Skeletal muscle satellite cell (primary cell): Measurements from ENCODE around the gene PTPA.

Experiments
- H3K27me3 ChIP-seq: 2 replicates; pipeline ENCODE4 v1.7.0; 2013; ENCODE audit warnings: low read length; ENCODE audit not compliant: control insufficient read depth, insufficient read depth
- H3K36me3 ChIP-seq: 2 replicates; pipeline ENCODE4 v1.7.0; 2013; ENCODE audit warnings: mild to moderate bottlenecking, control low read depth, low read length; ENCODE audit not compliant: insufficient read depth
- H3K4me1 ChIP-seq: 2 replicates; pipeline ENCODE4 v1.7.0; 2013; ENCODE audit warnings: low read length; ENCODE audit not compliant: control insufficient read depth, insufficient read depth
- H3K4me2 ChIP-seq: 2 replicates; pipeline ENCODE4 v1.7.0; 2013; ENCODE audit warnings: mild to moderate bottlenecking, low read length
- H3K4me3 ChIP-seq: 2 replicates; pipeline ENCODE4 v1.7.0; 2013; ENCODE audit warnings: low read length
- H3K9ac ChIP-seq: 2 replicates; pipeline ENCODE4 v1.7.0; 2013; ENCODE audit warnings: mild to moderate bottlenecking, low read depth, low read length, moderate library complexity
- H3K9me3 ChIP-seq: replicated peaks from 2 replicates; pipeline ENCODE4 v1.7.0; 2013; ENCODE audit warnings: mild to moderate bottlenecking, control low read depth, low read length

Gene PTPA

DNA sequence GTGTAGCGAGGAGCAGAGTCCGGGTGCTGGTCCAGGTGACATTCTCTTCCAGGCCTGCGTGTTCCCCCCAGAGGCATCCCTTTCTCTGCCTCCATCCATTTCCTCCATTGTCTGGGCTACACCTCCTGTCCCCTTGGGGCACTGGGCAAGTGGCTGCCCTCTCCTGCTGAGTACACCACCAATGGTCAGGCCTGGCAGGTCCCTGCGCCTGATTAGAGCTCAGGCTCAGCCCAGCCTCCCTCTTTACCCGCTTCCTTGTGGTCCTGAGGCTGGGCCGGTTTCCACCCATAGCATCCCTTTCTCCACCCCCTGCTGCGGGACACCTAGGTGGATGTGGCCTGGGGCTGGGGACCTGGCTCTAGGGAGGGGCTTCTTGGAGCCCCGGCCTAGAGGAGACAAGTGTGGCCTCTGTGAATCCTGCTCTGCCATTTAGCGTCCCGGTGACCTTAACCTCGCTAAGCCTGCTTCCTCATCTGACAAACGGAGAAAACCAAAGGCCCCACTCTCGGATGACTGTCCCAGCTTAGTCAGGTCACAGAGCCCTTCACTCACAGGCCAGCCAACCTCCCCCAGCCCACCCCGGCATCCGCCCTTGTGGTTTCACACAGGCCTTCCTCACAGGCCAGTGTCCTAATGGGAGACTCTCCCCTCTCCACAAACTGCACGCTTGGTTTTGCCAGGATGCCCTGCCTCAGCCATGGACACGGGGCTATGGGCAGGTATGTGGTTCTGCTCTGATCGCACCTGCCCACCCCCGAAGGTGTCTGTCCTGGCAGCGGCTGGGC lies 17.4 kb upstream of the PTPA start:
- Histone ChIP-seq H3K36me3 (peaks cover 15% of the 10 kb centered on the region), H3K9ac (no peak overlapping the region), H3K4me2 (no peak overlapping the region), H3K4me1 (no peaks in the 10 kb centered on the region), H3K27me3 (no peaks in the 10 kb centered on the region), H3K4me3 (no peak overlapping the region), H3K9me3 (no peaks in the 10 kb centered on the region)

DNA sequence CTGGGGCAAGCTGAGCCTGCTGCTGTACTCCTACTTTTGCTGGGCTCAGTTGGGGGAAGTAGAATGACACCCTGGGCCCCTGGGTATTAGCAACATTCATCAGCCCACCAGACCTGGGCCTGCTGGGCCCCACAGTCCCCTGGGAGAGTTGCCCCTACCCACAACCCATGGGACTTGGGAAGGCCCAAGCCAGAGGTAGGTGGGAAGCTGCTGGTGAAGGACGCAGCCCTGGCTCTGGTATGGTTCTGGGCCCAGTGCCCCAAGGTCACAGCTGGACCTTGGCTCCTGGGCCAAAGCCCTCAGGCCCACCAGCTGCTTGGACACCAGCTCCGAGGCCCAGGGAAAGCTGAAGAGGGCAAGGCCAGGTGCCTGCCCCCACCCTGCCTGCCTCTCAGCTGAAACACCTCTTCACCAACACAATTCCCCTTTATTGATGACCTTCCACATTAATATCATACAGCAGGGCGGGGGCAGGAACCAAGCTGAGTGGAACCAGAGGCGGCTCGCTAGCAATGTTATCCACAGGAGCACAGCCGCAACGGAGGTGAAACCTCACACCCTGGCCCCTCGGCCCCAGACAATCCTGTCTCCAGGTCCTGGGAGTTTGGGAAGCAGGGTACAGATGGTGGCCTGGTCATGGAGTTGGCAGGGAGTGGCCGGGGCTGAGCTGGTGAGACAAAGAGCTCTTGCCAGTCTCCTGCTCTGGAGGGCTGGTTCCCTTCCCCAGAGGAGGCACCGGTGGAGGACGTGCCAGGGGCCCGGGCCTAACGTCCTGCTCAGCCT lies 16.6 kb upstream of the PTPA start:
- H3K27me3 ChIP-seq: no peaks in the 10 kb centered on the region
- H3K9me3 ChIP-seq: no peaks in the 10 kb centered on the region
- H3K4me2 ChIP-seq: no peak overlapping the region
- H3K36me3 ChIP-seq: peaks cover 11% of the 10 kb centered on the region
- H3K9ac ChIP-seq: no peak overlapping the region
- H3K4me1 ChIP-seq: no peaks in the 10 kb centered on the region
- no peak overlapping the region for H3K4me3 ChIP-seq

DNA sequence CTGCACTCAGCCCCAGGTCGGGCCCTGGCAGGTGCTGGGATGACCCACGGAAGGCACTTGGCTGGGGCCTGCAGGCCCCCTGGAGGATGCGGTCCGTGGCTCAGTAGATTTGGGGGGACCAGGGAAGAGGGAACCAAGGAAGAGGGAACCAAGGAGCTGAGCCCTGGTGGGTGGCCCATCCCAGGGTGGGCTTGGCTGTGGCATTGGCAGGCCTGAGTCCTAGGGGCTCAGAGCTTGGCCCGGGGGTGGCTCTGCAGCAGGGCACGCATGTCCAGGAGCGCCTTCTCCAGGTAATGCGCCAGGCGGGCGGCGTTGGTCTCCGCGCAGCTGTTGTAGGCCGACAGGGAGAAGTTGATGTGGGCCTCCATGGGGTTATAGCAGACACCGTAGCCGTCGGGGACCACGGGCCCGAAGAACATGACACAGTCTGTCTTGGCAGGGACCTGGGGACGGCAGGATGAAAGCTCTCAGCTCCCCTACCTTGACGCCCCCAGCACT lies 16.0 kb upstream of the PTPA start:
- Histone ChIP-seq H3K9me3 (no peaks in the 10 kb centered on the region), H3K4me3 (no peak overlapping the region), H3K4me1 (no peaks in the 10 kb centered on the region), H3K9ac (no peak overlapping the region), H3K4me2 (no peak overlapping the region), H3K36me3 (peaks cover 7% of the 10 kb centered on the region), H3K27me3 (no peaks in the 10 kb centered on the region)

DNA sequence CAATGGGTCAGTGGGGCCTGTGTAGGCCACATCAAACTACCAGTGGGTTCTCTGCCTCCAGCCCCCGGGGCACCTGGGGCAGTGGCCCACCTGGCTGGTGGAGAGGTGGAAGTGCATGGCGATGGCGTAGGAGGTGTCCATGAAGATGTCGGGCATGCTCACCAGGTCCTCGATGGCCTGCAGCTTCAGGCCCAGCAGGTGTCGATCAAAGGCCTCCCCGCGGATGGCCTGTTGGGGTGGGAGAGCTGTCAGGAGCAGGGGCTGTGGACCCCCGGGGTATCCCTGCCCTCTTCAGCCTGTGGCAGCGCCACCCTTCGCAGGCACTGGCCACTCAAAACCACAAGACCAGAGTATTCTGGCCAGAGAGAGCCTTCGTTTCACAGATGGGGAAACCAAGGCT lies 15.3 kb upstream of the PTPA start:
- Histone ChIP-seq H3K9me3 (no peaks in the 10 kb centered on the region), H3K4me2 (no peak overlapping the region), H3K9ac (no peak overlapping the region), H3K4me3 (no peak overlapping the region), H3K27me3 (no peaks in the 10 kb centered on the region), H3K36me3 (peaks cover 7% of the 10 kb centered on the region), H3K4me1 (no peaks in the 10 kb centered on the region)

DNA sequence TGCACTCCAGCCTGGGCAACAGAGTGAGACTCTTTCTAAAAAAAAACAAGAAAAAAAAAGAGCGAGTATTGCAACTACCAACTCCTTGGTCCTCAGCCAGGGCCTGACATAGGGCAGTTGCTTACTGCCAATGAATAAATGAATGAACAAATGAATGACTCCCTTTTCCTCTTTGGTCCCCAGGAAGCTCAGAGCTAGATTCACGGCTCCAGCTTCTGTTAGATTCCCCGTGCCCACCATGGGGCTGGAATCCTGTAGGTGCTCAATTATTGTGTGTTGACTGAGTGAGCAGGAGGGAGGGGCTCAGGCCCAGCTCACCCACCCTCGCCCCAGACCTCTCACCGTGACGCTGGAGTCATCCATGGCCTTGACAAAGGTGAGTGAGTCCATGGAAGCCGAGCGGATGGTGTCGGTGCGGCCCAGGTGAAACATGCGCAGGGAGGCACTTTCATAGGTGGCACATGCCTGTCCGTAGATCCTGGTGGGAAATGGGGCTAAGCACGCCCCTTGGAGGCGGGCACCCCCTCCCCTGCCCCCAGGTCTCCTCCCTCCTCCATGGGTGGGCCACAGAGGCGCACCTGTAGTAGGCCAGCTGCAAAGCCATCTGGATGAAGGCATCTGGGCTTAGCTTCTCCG lies 13.4 kb upstream of the PTPA start:
- Histone ChIP-seq H3K9me3 (no peaks in the 10 kb centered on the region), H3K36me3 (peaks cover 12% of the 10 kb centered on the region), H3K27me3 (no peaks in the 10 kb centered on the region), H3K9ac (no peak overlapping the region), H3K4me1 (no peaks in the 10 kb centered on the region), H3K4me3 (no peak overlapping the region), H3K4me2 (no peak overlapping the region)

DNA sequence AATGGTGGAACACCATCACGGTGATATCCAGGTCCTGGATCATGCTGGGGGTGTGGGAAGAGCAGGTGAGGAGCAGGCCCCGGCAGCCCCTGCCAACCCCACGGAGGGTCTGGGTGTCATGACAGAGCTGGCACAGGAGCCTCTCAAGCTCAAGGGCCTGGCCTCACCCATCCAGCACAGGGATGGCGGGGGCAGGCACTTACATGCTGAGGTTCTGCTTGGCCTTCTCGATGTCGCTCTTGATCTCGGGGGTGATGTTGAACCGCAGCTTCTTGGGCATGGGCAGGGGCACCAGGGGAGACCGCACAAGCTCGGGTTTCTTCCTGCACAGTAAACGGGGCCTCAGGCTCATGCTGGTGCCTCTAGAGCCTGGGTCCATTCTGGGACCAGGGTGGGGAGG lies 12.9 kb upstream of the PTPA start:
- H3K4me3 ChIP-seq: no peak overlapping the region
- peaks cover 12% of the 10 kb centered on the region for H3K36me3 ChIP-seq
- no peak overlapping the region for H3K4me2 ChIP-seq
- H3K9me3 ChIP-seq: no peaks in the 10 kb centered on the region
- H3K9ac ChIP-seq: no peak overlapping the region
- H3K4me1 ChIP-seq: no peaks in the 10 kb centered on the region
- no peaks in the 10 kb centered on the region for H3K27me3 ChIP-seq

DNA sequence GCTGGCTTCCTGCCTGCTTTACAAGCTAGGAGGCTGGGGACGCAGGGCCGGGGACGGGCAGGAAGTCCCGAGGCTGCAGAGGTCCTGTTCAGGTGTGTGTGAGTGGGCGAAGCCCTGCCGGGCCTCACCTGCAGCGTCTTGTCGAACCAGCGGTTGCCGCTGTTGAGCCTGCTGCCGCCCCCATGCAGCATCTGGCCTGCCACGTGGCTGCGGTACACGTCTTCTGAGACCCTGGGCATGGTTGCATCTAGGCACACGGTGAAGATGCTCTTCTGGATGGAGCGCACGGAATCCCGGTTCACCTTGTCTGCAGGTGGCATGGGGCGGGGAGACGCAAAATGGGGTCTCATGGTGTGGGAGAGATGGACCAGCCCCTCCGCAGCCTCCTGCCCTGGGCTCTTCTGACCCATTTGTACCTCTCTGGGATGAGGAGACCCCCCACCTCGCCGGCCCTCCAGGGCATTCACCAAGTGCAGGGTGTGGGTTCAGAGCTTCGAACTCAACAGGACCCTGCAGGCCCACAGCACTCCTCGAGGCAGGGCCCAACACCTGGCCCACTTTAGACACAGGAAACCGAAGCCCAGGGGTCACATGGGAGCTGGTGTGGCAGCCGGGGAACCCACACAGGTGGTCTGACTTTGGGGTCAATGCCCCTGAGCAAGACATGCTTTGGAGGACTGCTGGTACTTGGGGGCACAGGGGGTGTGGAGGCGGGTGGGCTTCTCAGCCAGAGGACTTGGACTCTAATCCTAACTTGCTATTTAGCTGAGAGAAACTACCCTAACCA lies 10.6 kb upstream of the PTPA start:
- H3K4me1 ChIP-seq: no peaks in the 10 kb centered on the region
- H3K9ac ChIP-seq: no peak overlapping the region
- H3K9me3 ChIP-seq: no peaks in the 10 kb centered on the region
- H3K36me3 ChIP-seq: peaks cover 12% of the 10 kb centered on the region
- H3K27me3 ChIP-seq: no peaks in the 10 kb centered on the region
- H3K4me2 ChIP-seq: no peak overlapping the region
- no peak overlapping the region for H3K4me3 ChIP-seq

DNA sequence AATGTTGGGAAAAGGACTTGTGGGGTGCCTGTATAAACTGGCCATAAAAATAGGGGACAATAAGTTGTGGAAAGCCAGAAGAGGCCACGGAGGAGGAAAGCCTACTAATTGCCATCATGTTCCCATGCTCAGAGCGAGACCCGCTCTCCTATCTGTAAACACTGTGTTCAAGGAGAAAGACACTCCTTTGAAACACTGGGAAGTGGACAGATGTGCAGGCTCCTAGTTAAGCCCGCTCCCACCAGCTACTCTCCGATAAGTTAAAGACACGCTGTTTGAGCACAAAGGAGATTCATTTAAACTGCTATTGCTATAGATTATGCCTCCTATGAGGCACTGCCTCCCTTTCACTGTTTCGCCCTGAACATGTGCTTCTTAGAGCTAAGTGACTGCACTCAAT lies 9.9 kb upstream of the PTPA start:
- H3K9me3 ChIP-seq: no peaks in the 10 kb centered on the region
- peaks cover 5% of the 10 kb centered on the region for H3K36me3 ChIP-seq
- no peak overlapping the region for H3K4me2 ChIP-seq
- no peak overlapping the region for H3K4me3 ChIP-seq
- H3K9ac ChIP-seq: no peak overlapping the region
- no peaks in the 10 kb centered on the region for H3K27me3 ChIP-seq
- H3K4me1 ChIP-seq: no peaks in the 10 kb centered on the region

DNA sequence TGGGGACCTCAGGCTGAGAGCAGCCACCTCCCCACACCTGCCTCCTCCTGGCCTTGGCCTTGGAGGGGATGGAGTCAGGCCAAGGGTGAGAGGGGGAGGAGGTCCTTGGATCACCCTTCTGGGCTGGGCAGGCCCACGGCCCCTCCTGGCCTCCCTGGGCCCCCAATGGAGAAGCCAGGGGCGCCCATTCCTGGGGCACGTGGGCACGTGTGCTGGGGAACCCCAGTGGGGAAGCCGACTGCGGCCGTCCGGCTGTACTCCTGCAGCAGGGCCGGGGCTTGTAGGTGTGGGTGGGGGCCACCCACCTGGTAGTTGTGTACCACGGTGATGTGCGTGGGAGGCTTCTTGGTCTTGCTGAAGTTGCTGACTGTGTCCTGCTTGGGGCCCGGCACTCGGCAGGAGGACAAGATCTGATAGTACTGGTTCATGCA lies 9.1 kb upstream of the PTPA start:
- H3K9ac ChIP-seq: no peak overlapping the region
- H3K27me3 ChIP-seq: no peaks in the 10 kb centered on the region
- no peak overlapping the region for H3K4me3 ChIP-seq
- H3K9me3 ChIP-seq: no peaks in the 10 kb centered on the region
- no peaks in the 10 kb centered on the region for H3K4me1 ChIP-seq
- H3K4me2 ChIP-seq: no peak overlapping the region
- H3K36me3 ChIP-seq: peaks cover 5% of the 10 kb centered on the region

DNA sequence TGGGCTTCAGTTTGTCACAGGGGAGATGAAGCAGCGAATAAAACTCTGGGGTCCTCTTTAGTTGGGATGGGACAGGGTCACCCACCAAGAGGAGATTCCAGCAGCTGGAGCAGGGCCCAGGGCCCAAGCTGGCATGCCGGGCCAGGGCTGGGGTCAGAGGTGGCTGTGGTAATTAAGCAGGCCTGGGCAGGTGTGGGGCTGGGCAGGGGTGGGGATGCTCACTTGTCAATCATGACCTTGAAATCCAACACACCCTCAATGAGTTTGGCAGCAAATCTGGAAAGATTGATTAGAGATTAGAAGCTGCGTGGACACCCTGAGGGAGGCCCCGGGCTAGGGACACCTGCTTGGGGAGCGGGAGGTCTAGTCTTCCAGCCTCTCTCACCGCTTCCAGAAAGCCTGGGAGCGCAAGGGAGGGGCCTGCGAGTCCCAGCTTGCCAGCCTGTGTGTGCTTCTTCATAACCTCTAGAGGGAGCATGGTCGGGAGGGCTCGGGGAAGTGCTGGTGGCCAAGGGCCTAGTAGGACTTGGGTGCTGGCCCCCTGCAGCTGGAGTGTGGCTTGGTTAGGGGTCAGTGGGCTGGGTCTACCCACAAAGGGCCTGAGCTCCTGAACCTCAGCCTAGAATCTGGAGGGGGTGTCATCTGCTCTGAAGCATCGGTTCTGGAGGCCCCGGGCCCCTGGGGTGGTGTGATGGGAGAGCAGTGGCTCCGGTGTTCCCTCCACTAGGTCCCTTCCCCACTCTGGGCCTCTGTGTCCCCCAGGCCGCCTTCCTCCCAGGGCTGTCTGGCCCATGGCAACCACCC lies 8.2 kb upstream of the PTPA start:
- no peak overlapping the region for H3K9ac ChIP-seq
- no peaks in the 10 kb centered on the region for H3K27me3 ChIP-seq
- H3K9me3 ChIP-seq: no peaks in the 10 kb centered on the region
- no peak overlapping the region for H3K4me2 ChIP-seq
- peaks cover 10% of the 10 kb centered on the region for H3K36me3 ChIP-seq
- no peak overlapping the region for H3K4me3 ChIP-seq
- no peaks in the 10 kb centered on the region for H3K4me1 ChIP-seq
